NCI-H1048 (cell line): ENCODE data around the gene CDC14A.

ENCODE experiments used
- DNase-seq: peaks from one replicate; lab custom pipeline; 2025; lab: John Stamatoyannopoulos, UW

Gene CDC14A

DNA sequence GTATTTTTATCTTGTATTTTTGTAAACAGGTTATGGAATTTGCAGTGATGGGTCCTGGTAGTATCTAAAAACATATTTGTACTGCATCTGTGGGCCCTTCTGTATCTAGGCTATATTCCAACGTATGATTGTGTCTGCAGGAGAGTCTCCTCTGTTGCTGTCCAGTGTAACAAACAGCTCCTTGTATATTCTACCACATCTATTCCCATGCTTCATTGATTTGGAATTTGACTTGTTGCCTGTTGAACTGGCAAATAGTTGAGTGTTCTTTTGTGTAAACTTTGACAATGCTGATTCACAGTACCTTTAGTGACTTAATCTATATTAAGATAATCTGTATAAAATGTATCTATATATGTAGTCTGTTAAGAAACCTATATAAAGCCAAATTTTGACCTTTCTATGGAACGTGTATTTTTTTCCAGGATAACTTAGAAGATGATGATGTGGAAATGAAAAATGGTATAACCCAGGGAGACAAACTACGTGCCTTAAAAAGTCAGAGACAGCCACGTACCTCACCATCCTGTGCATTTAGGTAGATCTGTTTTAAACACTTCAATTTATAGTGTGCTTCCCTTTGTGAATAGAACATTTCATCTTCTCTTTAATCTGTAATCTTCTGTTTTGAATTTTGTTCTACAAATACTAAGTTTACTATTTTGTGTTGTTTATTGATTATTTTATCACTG, 142.2 kb downstream of the CDC14A start:
- no peak for DNase-seq

GRCh38 chr1:100496896-100497295, 144.6 kb downstream of the CDC14A start:
- DNase-seq: no peak

- DNase-seq: no peak
These were observed 145.5 kb downstream of the CDC14A start for GRCh38 chr1:100497796-100498195.

GRCh38 chr1:100499194-100499811, 147.0 kb downstream of the CDC14A start:
- no peak for DNase-seq

GRCh38 chr1:100502052-100502792, 149.9 kb downstream of the CDC14A start:
- no peak for DNase-seq

- no peak for DNase-seq
These were observed 153.9 kb downstream of the CDC14A start for GRCh38 chr1:100506217-100506616.

DNA sequence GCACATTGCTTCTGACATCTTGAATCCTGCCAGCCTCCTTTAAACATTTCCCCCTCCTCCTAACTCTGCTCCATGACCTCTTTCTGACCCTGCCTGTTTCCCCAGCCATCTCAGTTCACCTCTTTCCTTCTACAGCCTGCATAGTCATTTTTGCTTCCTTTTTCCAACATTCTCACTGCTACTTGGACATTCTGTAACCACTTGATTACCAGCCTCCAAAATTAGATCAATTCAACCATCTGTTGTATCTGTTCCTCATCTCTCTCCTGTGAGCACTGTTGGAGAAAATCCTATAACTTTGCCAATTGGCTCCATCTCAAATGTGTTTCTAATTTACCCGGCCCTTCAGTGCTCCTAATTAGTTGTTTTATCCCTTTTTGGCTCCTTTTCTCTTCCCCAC, 158.1 kb downstream of the CDC14A start:
- DNase-seq: no peak

DNA sequence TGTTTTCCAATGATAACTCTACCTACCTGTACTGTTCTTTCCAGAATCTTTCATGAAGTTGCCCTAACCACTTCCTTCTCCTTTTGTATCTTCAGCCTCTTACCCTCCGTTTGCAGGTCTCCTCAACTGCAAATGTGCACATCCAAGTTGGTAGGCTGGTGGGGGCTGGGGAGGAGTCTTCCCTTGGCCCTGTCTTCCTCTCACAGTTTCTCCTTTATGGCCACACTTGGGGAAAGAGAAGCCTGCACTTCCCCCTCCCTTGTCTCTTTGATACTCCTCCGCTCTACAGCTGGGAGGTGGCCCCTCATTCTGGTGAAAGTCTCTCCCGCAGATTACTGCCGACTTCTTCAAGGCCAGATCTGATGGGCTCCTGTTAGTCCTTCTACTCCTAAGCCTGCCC, 158.8 kb downstream of the CDC14A start:
- DNase-seq: no peak

GRCh38 chr1:100511773-100512172, 159.5 kb downstream of the CDC14A start:
- no peak for DNase-seq

DNA sequence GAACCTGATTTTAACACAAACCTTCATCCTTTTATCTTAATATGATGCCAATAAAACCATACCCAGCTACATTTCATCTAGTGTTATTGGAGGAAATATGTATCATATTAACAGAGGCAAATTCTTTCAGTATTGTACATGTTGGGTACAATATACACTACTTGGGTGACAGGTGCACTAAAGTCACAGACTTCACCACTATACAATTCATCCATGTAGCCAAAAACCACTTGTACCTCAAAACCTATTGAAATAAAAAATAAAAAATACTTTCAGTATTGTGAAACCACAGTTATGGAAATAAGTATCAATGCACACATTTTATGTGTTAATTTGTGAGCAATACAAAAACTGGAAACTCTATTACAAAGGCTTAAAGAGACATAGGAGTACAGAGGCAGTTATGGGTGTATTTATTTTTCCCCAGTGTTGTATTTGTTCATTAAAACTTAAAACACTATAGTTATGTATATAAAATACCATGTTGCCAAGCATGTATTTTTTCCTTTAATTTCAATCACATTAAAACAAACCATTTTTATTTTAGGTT, 160.6 kb downstream of the CDC14A start:
- DNase-seq: no peak

GRCh38 chr1:100516857-100517256, 164.6 kb downstream of the CDC14A start:
- no peak for DNase-seq

GRCh38 chr1:100517515-100517914, 165.2 kb downstream of the CDC14A start:
- no peak for DNase-seq

DNA sequence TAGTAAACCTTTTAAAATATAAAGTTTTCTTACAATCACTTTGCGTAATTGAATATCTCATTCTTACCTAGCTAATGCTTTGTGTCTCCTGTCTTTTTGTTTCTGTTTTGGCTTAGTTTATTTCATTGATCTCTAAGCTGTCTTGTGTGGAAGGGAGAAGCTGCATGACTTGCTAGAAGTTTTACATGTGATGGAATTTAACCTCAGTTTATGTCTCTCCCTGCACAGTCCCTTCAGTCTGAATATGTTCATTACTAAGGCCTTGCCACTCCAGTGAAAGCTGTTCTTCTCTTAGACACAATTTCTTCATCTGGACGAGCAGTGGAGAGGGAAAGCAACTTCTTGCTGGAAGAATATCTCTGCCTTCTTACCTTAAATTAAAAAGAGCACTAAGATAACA, 165.7 kb downstream of the CDC14A start:
- no peak for DNase-seq

DNA sequence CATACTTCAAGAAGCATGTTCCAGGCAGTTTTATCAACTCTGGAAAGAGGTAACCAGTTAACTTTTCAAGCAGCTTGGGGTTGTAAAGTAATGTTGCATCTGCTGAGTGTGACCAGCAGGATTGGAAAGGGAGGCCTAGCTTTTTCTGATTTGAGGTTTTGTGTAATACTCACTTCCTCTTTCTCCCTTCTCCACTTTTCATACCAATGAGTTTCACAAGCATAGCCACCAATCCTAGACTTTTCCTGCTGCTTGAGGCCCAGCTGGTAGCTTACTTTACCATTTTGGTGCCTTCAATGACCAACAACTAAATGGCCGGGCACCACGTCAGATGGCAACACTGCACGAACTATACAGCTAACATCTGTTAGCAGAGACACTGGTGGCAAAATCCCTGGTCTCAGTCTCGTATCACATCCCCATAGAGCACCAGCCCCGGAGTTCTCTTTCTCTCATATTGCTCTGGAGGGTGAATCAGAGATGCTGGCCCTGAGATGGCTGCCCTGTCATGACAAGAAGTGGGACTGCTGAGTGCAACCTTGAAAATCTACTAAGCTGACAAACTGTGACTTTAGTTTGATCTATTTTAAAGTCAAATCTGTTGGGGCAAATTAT, 170.8 kb downstream of the CDC14A start:
- DNase-seq: no peak

DNA sequence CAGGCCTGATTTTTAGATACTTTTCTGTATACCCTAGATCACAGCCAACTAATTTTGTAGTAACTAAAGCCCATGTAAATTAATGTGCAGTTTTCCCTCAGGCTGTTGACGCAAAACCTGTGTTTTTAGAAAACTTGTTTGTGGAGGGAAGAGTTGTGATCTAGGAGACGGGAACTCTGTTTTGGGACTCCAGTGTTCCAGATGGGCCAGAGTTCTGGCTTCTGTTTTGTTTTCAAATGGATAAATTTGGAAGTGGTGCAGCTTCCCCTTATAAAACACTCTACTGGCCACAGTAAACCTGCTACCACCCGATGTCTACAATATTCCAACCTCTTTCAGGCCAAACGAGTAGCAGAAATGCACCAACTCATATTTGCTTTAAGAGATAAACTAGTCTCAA, 172.0 kb downstream of the CDC14A start:
- DNase-seq: no peak

- DNase-seq: no peak
These were observed 174.6 kb downstream of the CDC14A start for GRCh38 chr1:100526894-100527293.

DNA sequence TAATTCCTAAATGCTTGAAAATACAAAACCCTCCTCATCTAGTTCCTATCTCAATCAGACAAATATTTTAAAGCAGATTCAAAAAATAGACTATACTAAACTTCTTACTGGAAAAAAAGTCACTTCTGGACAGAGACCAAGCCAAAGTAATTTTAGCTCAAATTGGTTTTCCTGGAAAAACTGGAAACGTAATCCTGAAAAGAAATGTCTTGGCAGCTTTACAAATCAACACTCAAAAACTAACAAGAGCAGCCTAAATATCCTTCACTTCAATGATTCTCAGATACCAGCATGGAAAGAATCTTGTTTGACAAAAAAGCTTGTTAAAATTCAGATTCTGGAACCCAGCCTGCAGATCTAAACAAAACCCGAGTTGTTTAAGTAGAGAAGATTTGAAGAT, 176.6 kb downstream of the CDC14A start:
- no peak for DNase-seq

DNA sequence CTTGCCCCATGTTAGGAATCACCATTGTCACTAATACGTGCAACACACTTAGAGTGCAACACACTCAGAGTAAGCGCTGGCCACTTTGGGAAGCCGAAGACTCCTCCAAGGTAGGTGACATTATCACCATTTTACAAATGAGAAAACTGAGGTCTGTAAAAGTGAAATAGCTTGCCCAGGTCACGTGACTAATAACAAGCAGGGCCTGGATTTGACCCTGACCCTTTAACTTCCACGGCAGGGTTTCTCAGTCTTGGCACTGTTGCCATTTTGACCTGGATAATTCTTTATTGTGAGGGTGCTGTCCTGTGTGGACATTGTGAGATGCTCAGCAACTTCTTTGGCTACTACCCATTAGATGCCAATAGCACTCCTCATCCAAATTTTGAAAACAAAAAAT, 177.8 kb downstream of the CDC14A start:
- no peak for DNase-seq

GRCh38 chr1:100530880-100531487, 178.7 kb downstream of the CDC14A start:
- DNase-seq: no peak

GRCh38 chr1:100532645-100533044, 180.3 kb downstream of the CDC14A start:
- DNase-seq: no peak

DNA sequence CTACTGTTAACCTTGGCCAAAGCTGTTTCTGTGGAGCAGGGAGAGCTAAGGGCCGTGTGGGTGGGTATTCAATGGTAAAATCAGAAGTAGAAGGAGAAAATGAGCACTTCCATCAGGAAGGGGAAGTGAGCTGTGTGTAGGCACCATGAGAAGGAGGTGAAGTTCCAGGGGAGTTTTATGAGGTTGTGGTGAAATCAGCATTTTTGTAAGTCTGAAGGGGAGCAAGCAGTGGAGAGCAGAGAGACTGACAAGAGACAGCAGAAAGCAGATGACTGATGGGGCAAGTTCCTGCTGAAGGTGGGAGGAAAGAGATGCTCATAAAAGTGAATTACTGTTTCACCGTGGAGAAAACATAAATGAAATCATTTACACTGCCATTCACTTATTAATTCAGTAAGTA, 183.0 kb downstream of the CDC14A start:
- no peak for DNase-seq

- DNase-seq: no peak
These were observed 183.7 kb downstream of the CDC14A start for GRCh38 chr1:100536031-100536430.
